ENCODE results near the gene SLC6A4.
"Not testable (repeated sequence)": the region's sequence is repeated elsewhere in the genome, so short reads cannot be mapped to it uniquely, and the experiment has no call there.

SLC6A4 gene

DNA sequence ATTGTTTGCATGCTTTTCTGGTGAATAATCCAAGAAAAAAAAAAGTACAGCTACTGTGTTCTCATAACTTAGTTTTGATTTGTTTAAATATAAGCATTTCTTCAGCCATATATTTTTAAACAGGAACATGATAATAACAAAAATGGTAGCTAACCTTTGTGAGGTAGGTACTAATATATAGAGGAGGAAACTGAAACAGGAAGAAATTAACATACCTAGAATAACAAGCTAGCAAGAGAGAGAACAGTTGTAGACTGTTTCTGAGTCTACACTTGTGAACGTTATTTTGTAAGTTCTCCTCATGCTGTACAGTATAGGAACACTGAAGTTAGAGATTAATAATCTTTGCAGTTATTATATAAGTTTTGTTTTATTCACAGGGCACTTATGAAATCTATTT is 69.5 kb downstream of the SLC6A4 start:
- no peak for DNase-seq

DNA sequence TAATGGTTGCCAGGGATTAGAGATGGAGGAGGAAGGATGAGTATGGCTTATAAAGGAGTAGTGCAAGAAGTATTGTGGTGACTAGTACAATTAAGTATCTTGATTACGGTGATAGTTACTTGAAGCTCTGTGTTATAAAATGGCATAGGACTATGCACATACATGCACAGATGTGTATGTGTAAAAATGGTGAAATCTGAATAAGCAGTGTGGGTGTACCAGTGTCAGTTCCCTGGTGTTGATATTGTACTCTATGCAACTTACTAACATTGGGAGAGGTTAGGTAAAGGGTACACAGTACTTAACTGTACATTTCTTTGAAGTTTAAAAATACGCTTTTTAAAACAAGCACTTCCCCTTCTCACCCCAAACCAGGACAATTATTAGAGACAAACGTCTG is 70.3 kb downstream of the SLC6A4 start:
- DNase-seq: no peak

DNA sequence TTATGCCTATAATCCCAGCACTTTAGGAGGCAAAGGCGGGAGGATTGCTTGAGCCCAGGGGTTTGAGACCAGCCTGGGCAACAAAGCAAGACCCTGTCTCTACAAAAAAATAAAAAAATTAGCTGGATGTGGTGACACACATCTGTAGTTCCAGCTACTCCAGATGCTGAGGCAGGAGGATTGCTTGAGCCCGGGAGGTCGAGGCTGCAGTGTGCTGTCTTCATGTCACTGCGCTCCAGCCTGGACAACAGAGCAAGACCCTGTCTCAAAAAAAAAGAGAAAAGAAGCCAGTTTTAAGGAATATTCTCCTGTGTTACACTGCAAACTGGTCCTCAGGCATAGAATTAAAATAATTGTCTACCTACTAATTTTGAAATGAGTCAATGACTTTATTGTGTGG is 71.0 kb downstream of the SLC6A4 start:
- DNase-seq: no peak

DNA sequence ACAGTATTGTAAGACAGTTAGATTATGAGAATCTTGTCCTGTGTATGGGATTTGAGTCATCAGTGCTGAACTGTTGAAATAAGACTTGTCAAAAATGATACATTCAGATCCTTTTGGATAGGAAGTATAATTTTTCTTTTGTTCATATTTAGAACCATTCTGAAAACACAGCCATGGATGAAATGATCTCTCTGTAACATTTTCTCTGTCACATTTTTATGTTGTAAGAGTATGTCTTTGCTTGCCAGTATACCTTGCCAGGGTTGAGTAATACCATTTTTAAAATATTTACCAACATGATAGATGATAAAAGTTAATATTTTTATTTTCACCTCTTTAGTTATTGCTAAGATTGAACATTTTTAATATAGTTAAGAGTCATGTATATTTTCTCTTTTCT is 73.9 kb downstream of the SLC6A4 start:
- DNase-seq: no peak

DNA sequence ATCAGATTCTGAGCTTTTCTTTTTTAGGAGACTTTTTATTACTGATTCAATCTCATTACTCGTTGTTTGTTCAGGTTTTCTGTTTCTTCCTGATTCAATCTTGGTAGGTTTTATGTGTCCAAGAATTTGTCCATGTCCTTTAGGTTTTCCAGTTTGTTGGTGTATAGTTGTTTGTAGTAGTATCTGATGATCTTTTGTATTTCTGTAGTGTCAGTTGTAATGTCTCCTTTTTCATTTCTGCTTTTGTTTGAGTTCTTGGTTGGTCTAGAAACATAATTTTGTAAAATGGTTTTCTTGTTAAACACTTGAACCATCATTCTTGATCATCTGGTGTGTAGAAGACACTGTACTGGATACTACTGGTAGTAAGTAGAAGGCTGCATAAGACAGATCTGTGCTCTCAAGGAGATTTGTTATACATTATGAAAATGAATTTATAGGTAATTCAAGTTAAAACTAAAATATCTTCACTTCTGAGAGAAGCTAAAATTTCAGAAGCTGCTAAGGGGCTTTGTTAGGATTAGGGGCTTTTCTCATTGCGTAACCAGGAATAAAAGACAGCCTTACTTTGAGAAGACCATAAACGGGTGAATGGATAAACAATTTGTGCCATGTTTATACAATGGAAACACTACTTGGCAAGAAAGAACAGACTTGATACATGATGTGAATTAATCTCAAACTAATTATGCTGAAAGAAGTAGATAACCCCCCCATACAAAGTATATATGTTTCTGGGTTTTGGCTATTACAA is 74.9 kb downstream of the SLC6A4 start:
- no peak for DNase-seq

DNA sequence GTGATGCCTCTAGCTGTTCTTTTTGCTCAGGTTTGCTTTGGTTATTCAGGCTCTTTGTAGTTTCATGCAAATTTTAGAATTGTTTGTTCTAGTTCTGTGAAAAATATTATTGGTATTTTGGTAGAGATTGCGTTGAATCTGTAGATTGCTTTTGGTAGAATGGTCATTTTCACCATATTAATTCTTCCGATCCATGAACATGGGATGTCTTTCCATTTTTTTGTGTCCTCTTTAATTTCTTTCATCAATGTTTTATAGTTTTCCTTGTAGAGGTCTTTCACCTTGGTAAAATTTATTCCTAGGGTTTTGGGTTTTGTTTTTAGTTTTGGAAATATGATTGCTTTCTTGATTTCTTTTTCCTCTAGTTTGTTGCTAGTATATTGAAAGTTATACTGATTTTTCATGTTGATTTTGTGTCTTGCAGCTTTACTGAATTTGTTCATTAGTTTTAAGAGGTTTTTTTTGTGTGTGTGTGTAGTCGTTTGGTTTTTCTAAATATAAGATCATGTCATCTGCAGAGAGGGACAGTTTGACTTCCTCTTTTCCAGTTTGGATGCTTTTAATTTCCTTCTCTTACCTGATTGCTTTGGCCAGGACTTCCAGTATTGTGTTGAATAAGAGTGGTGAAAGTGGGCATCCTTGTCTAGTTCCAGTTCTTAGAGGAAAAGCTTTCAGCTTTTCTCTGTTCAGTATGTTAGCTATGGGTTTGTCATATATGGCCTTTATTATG is 76.4 kb downstream of the SLC6A4 start:
- DNase-seq: no peak

DNA sequence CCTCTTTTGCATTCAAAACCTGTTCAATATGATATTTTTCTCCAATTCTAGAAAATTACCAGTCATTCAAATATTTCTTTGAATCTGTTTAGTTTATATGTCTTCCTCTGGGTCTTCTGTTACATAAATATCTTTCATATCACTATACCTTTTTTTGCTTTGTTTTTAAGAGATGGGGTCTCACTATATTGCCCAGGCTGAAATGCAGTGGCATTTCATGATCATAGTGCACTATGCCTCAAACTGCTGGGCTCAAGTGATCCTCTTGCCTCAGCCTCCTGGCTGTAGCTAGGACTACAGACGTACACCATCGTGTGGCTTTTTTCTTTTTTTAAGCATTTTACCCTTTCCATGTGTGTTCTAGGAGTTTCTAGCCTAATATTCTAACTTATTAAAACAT is 80.1 kb downstream of the SLC6A4 start:
- no peak for DNase-seq

DNA sequence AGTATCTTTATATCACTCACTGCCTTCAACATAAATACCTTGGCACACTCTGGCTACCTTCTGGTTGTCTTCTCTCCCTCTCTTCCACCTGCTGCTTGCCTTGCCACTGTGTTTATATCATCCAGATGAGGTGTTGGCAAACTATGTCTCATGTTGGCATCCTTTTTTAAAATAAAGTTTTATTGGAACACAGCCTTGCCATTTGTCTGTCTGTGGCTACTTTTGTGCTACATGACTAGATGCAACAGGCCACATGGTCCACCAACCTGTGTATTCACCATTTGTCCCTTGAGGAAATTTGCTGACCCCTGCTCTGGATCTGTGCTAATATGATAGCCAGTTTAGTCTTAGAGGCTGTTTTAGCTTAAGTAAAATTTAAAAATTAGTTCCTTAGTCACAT is 82.0 kb downstream of the SLC6A4 start:
- DNase-seq: no peak

DNA sequence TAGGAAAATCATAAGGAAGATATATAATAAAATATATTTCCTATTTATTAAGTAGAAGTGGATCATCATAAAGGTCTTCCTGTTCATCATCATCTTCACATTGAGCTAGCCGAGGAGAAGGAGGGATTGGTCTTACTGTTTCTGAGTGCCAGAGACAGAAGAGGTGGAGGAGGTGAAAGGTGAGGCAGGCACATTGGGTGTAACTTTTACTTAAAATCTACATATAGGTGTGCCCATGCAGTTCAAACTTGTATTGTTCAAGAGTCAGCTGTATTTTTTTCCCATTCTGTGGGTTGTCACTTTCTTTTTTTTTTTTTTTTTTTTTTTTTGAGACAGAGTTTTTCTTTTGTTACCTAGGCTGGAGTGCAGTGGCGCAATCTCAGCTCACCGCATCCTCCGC is 84.0 kb downstream of the SLC6A4 start:
- DNase-seq: no peak

DNA sequence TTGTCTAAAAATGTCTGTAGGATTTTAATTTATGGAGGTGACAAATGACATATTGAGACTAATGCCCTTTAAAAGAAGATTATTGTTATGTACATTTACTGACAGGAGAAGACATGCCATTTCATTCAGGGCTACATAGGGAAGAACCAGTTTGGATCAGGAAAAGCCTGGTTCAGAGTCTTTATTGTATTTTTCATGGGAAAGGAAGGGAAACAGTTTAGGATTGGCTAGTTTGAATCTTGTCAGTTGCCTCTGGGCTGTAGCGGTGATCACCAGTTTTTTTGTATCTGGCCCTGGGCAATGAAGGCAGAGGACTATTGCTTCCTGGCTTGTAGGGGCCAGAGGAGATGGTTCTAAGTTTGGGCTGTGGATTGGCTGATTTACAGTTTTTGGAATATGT is 87.1 kb downstream of the SLC6A4 start:
- DNase-seq: no peak

DNA sequence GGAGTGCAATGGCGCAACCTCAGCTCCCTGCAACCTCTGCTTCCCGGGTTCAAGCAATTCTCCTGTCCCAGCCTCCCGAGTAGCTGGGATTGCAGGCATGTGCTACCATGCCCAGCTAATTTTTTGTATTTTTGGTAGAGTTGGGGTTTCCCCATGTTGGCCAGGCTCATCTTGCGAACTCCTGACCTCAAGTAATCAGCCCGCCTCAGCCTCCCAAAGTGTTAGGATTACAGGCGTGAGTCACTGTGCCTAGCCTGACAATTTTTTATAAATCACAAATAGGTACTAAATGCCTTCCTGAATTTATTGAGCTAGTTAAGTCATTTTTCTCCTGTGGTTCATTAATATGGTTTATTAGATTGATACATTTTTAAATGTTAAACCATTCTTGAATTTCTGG is 87.6 kb downstream of the SLC6A4 start:
- not testable (repeated sequence) for DNase-seq

Measured in activated gamma-delta T cell treated with Interleukin-2 at 50 U/mL for 16 hours (primary cell).